Upper lobe of left lung (tissue), 4 donors: ENCODE measurements around the gene MOAP1.
"Not testable (repeated sequence)": the region's sequence is repeated elsewhere in the genome, so short reads cannot be mapped to it uniquely, and the experiment has no call there.

Experiments used
- CTCF ChIP-seq, 6 experiments: fragments of 450-650 bp in 4 of 6; fragments of 200-600 bp in 2 of 6; sonication (generic) in 2 of 6; IDR thresholded peaks; one replicate each; pipeline ENCODE4 v1.5.1; 2016 to 2019; ENCODE audit warnings: antibody characterized with exemption in 6 of 6
- POLR2A ChIP-seq, 4 donors: fragments of 450-650 bp; IDR thresholded peaks; one replicate each; pipeline ENCODE4 v1.5.1; 2016 to 2017; ENCODE audit warnings: antibody characterized with exemption in 4 of 4, mild to moderate bottlenecking in 2 of 4

DNA sequence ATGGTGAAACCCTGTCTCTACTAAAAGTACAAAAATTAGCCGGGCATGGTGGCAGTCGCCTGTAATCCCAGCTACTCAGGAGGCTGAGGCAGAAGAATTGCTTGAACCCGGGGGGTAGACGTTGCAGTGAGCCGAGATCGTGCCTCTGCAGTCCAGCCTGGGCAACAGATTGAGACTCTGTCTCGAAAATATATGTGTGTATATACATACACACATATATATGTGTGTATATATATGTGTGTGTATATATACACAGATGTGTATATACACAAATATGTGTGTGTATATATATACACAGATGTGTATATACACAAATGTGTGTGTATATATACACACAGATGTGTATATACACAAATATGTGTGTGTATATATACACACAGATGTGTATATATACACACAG lies 26.3 kb downstream of the MOAP1 start:
- not testable (repeated sequence) for TF ChIP-seq CTCF, POLR2A (IDR thresholded peaks at IDR 0.05)
